Skeletal muscle satellite cell (primary cell): ENCODE data around the gene PPP1R13B.
"Not testable (repeated sequence)": the region's sequence is repeated elsewhere in the genome, so short reads cannot be mapped to it uniquely, and the experiment has no call there.

Experiments
- H3K27me3 ChIP-seq: 2 replicates; pipeline ENCODE4 v1.7.0; 2013; ENCODE audit warnings: low read length; ENCODE audit not compliant: control insufficient read depth, insufficient read depth
- H3K36me3 ChIP-seq: 2 replicates; pipeline ENCODE4 v1.7.0; 2013; ENCODE audit warnings: mild to moderate bottlenecking, control low read depth, low read length; ENCODE audit not compliant: insufficient read depth
- H3K4me1 ChIP-seq: 2 replicates; pipeline ENCODE4 v1.7.0; 2013; ENCODE audit warnings: low read length; ENCODE audit not compliant: control insufficient read depth, insufficient read depth
- H3K4me2 ChIP-seq: 2 replicates; pipeline ENCODE4 v1.7.0; 2013; ENCODE audit warnings: mild to moderate bottlenecking, low read length
- H3K4me3 ChIP-seq: 2 replicates; pipeline ENCODE4 v1.7.0; 2013; ENCODE audit warnings: low read length
- H3K9ac ChIP-seq: 2 replicates; pipeline ENCODE4 v1.7.0; 2013; ENCODE audit warnings: mild to moderate bottlenecking, low read depth, low read length, moderate library complexity
- H3K9me3 ChIP-seq: replicated peaks from 2 replicates; pipeline ENCODE4 v1.7.0; 2013; ENCODE audit warnings: mild to moderate bottlenecking, control low read depth, low read length

PPP1R13B gene

DNA sequence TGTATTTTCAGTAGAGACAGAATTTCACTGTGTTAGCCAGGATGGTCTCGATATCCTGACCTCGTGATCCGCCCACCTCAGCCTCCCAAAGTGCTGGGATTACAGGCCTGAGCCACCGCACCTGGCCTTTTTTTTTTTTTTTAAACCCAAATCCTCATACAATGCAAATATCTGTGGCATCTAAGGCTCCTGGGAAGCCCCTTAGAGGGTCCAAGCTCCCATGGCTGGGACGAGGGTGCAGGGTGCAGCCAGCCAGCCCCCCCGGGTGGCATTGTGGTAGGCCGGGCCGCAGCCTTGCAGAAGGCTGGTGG lies 41.6 kb upstream of the PPP1R13B start:
- Histone ChIP-seq H3K4me1 (peaks cover 14% of the 10 kb centered on the region), H3K4me2 (peak overlapping the region; percentile 72)
- H3K36me3 ChIP-seq, H3K9me3 ChIP-seq, H3K27me3 ChIP-seq, H3K4me3 ChIP-seq, H3K9ac ChIP-seq: not testable (repeated sequence)

DNA sequence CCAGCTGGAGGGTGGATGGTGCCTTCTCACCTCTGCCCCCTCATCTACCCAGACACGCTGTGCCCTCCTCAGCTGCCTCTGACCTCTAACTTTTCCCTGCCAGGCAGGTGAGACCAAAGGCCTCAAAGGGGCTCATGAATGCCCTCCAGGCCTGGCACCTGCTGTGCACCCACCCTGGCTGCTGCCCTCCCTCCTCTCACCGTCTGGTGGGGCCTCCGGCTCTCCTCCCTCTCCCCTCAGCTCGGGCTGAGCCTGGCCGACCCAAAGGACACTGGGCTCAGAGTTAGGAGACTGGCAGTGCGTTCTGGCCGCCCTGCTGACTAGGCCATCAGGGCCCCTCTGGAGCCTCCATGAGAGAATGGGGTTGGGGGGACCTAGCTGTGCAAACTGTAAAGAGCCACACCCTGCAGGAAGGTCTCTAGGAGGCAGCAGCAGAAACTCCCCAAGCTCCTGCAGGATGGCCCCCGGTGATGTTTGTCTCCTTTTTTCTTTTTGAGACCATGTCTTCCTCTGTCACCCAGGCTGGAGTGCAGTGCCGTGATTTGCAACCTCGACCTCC lies 40.3 kb upstream of the PPP1R13B start:
- H3K4me2 ChIP-seq = no peak overlapping the region
- no peak overlapping the region for H3K4me3 ChIP-seq
- peaks cover 14% of the 10 kb centered on the region for H3K4me1 ChIP-seq
- H3K9me3 ChIP-seq = no peaks in the 10 kb centered on the region
- H3K27me3 ChIP-seq = peaks cover 4% of the 10 kb centered on the region
- H3K36me3 ChIP-seq = no peaks in the 10 kb centered on the region
- no peak overlapping the region for H3K9ac ChIP-seq

DNA sequence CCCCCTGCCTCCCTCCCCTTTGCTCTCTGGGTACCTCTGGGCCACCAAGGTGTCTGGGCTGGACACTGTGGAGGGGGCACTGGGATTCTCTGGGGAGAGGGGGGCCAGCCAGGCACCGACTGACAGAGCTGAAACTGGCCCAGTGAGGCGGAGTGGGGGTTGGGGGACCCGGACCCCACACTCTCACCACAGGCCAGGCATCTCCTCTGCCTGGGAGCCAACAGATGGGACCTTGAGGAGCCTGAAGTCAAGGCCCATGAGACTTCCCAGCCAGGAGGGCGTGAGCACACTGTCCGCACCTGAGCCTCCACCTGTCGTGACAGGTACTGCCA lies 39.8 kb upstream of the PPP1R13B start:
- H3K9ac ChIP-seq = no peak overlapping the region

DNA sequence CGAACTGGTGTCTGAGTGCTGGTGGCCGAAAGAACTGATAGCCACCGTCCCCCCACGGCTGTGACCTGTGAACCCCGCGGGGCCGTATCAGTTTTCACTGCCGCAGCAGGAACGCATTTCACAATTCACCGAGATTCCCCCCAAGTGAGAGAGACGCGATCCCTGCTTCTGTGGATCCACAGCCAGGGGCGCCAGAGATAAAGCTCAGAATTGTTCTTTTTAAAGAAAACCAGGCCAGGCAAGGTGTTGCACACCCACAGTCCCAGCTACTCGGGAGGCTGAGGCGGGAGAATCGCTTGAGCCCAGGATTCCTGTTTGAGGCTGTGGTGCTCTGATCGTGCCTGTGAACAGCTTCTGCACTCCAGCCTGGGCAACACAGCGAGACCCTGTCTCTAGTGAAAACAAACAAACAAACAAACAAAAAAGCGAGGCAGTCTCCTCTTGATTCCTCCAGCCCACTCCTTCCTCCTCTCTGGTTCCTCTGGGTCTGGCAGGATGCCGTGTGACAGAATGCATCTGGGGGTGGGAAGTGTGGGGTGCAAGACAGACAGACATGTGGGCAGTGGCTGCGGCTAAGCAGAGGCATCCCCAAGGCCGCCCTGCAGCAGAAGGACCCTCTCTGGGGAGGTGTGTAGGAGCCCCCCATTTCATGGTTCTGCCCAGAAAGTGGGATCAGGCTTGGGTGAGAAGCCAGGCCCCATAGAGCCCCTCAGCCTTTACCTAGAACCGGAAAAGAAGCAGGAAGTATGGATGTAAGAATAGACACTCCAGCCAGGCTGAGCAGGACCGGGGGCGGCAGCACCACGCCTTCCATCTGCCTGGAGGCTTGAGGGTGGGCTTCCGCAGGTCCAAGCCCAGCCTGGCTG lies 39.2 kb upstream of the PPP1R13B start:
- Histone ChIP-seq H3K4me1 (peaks cover 19% of the 10 kb centered on the region), H3K27me3 (peaks cover 4% of the 10 kb centered on the region), H3K4me2 (no peak overlapping the region), H3K9me3 (no peaks in the 10 kb centered on the region), H3K4me3 (no peak overlapping the region), H3K9ac (no peak overlapping the region), H3K36me3 (no peaks in the 10 kb centered on the region)

More for the DNA sequence above, 39.8 kb upstream of the PPP1R13B start:
- no peak overlapping the region for H3K4me3 ChIP-seq
- H3K4me1 ChIP-seq = peaks cover 14% of the 10 kb centered on the region
- H3K4me2 ChIP-seq = no peak overlapping the region
- H3K9me3 ChIP-seq = no peaks in the 10 kb centered on the region
- H3K36me3 ChIP-seq = no peaks in the 10 kb centered on the region
- H3K27me3 ChIP-seq = peaks cover 4% of the 10 kb centered on the region

DNA sequence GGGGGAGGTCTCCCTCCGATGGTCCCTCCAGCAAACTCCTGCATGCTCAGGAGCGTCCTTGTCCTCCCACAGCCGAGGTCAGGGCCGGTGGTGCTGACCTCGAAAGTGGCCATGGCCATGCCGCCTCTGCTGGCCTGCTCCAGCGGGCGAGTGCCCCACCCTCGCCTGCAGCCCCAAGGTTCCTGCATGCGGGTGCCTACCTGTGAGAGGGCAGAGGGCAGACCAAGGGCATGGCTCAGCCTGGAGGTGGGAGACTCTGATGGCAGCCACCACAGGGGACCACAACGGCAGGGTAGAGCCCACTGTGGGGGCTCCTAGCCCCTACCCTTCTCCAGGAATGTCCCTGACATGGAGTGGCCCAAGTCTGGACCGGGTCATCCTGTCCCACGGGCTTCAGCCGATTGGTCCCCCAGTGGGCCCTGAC lies 38.1 kb upstream of the PPP1R13B start:
- Histone ChIP-seq H3K27me3 (peaks cover 7% of the 10 kb centered on the region), H3K4me1 (peaks cover 30% of the 10 kb centered on the region), H3K9ac (no peak overlapping the region), H3K36me3 (no peaks in the 10 kb centered on the region), H3K9me3 (no peaks in the 10 kb centered on the region), H3K4me3 (no peak overlapping the region), H3K4me2 (no peak overlapping the region)

DNA sequence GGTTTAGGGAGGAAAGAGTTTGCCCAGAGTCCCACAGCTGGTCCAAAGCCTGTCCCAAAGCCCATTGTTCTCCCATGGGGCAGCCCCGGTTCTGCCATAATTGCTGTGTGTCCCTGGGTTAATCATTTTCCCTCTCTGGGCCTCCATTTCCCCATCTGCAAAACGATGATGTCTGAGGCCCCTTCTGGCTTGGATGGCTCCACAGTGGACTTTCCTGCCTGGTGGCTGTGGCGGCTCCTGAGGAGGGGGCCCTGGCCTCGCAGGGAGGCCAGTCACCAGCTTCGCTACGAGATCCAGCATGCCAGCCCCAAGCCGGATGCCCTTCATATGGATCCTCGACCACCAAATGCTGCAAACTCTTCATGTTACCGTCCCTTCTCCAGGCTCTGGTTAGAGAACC lies 37.5 kb upstream of the PPP1R13B start:
- Histone ChIP-seq H3K4me1 (peaks cover 31% of the 10 kb centered on the region), H3K27me3 (peaks cover 7% of the 10 kb centered on the region), H3K9ac (no peak overlapping the region), H3K9me3 (no peaks in the 10 kb centered on the region), H3K4me3 (no peak overlapping the region), H3K4me2 (no peak overlapping the region), H3K36me3 (no peaks in the 10 kb centered on the region)

DNA sequence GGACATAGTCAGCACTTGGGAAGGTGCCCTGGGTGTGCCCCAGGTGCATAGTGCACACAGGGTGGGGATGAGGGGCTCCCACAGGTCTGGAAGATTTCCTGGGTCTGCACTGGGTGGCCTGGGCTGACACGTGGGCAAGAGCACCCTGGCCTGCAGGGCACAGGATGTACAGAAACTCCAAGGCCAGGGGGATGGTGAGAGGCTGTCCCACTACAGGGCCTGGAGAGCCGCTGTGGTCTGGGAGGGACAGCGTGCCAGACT lies 35.8 kb upstream of the PPP1R13B start:
- Histone ChIP-seq H3K9ac (no peak overlapping the region), H3K4me2 (no peak overlapping the region), H3K27me3 (peaks cover 7% of the 10 kb centered on the region), H3K36me3 (no peaks in the 10 kb centered on the region), H3K4me3 (no peak overlapping the region), H3K4me1 (peaks cover 28% of the 10 kb centered on the region), H3K9me3 (no peaks in the 10 kb centered on the region)

DNA sequence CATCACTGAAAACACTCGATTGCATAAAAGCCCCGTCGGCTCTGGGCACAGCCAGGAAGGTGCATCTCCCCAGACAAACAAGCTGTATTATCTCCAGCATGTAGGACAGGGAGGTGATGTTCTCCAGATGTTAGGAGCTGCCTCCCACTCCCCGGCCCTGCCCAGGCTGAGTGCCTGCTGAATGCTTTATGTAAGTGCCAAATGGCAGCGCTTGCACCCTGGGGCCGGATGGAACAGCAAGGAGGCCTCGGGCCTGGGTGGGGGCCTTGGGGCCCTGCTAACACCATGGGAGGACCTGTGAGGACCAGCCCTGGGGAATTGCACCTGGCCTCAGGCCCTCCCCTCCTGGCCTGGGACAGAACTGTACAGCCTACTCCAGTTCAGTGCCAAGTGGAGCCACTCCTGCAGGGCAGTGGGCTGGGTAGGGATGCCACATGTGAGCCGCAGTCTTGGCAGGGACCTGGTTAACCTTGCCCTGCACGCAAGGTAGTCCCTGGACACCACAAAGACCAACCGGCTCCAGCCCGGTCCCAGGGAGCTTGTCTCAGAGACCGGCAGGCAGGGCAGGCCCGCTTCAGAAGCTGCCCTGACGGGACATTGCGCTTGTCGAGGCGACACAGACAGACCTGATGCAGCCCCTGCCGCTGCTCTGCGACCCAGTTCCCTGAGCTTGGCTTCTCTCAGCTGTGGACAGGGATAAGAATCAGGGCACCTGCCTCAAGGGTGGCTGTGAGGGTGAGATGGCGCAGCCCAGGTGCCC lies 35.3 kb upstream of the PPP1R13B start:
- no peaks in the 10 kb centered on the region for H3K36me3 ChIP-seq
- H3K9ac ChIP-seq = no peak overlapping the region
- no peak overlapping the region for H3K4me2 ChIP-seq
- peaks cover 7% of the 10 kb centered on the region for H3K27me3 ChIP-seq
- H3K4me3 ChIP-seq = no peak overlapping the region
- H3K4me1 ChIP-seq = peaks cover 28% of the 10 kb centered on the region
- H3K9me3 ChIP-seq = no peaks in the 10 kb centered on the region

DNA sequence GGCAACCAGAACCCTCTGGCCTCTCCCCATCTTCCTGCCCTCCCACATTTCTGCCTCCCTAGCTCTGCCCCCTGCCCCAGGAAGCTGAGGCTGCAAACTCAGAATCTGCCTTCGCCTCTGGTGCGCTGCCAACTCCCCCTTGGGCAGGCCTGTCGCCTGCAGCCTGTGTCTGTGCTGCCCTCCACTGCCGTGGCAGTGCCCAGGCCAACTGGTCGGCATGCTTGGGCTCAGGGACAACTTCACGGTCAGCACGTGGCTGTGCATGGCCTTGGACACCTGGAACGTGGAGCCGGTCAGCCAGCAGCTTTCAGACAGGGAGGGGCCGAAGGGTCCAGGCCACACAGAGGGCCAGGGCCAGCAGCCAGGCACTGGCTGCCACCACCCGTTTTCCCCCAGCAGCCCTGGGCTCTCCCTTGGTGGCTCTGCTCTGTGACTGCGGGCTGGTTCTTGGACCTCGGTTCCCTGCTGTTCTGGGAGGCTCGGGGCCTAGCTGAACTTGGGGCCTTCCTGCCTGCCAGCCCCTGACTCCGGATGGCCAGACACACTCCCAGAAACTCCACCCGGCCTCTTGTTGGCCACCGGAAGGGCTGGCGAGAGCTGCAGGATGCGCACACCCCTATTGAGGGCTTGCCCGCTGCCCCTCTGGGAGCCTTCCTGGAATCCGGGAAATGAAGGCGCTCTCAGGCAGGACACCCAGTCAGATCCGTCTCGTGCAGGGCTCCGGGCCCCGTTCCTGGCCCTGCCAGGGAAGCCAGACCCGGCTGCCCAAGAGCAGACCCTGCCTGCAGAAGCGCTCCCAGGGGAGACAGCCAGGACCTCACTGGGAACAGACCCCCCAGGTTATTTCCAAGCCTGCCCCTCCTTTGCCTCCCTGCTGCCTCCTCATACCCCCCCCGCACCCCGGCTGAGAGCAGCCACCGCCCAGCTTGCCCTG lies 34.2 kb upstream of the PPP1R13B start:
- H3K4me3 ChIP-seq = no peak overlapping the region
- no peaks in the 10 kb centered on the region for H3K9me3 ChIP-seq
- H3K9ac ChIP-seq = no peak overlapping the region
- H3K4me1 ChIP-seq = peaks cover 28% of the 10 kb centered on the region
- H3K36me3 ChIP-seq = no peaks in the 10 kb centered on the region
- H3K4me2 ChIP-seq = no peak overlapping the region
- peaks cover 7% of the 10 kb centered on the region for H3K27me3 ChIP-seq

DNA sequence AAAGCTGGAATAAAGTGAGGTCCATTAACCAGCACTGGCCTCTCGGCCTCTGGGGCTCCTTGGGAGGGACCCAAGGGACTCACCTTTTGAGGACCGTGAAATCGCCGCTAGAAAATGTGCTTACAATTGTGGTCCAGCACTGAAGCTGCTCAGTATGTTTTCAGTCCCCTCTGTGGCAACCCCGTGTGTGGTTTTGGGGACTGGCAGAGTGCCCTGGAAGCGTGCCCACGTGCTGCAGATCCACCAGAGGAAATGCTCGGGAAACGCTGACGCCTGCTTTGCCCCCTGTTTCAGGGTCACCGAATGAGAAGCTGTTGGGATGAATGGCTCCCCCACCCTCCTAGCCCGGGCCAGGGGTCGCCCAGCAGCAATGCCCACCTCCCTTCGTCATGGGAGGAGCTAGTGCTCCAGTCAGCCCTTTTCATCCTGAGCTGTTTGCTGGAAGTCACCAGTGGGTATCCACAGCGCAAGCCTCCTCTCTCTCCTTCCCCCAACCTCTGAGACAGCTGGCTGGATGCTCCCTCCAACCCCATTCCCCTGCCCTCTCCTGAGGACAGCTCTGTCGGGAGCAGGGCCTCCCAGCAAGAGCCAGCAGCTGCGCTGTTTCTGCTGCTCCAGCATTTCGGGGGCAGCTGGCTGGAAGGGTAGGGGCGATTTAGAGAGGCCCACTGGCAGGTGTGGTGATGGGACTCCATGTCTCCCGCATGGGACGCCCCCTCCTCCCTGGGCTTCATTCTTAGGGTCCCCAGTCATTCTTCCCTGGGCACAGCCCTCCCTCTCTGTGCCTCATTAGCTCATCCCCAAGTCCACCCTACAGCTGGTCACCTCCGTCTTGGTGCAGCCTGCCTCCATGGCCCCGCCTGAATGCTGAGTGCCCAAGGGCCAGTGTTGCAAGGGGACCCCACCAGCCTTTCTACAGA lies 33.2 kb upstream of the PPP1R13B start:
- Histone ChIP-seq H3K9me3 (no peaks in the 10 kb centered on the region), H3K36me3 (no peaks in the 10 kb centered on the region), H3K4me1 (peaks cover 28% of the 10 kb centered on the region), H3K9ac (no peak overlapping the region), H3K4me3 (peak overlapping the region; percentile 54), H3K4me2 (peak overlapping the region; percentile 82), H3K27me3 (peaks cover 7% of the 10 kb centered on the region)
